Prostate gland (tissue), 2 donors: ENCODE data around the gene ADRA2B. TPM values are rescaled to one million over a fixed set of nuclear protein-coding genes. Genes with fewer than 3 reads are reported as not detected.

Experiments used
- DNase-seq: peaks from one replicate; pipeline ENCODE4 v3.0.0-alpha.2; 2019; ENCODE audit warnings: low spot score
- H3K27ac ChIP-seq, 2 donors: fragments of 200-600 bp; sonication (generic); 2 replicates each; pipeline ENCODE4 v1.5.1; 2017 to 2019
- H3K27me3 ChIP-seq: fragments of 200-600 bp; sonication (generic); replicated peaks from 2 replicates; pipeline ENCODE4 v1.5.1; 2019; ENCODE audit not compliant: insufficient read depth
- H3K36me3 ChIP-seq, 2 donors: fragments of 200-600 bp; sonication (generic); 1 replicate in 1 of 2; 2 replicates in 1 of 2; pipeline versions ENCODE4 v1.5.1 to v1.8.1; 2017 to 2019
- H3K4me1 ChIP-seq: fragments of 200-600 bp; sonication (generic); replicated peaks from 2 replicates; pipeline ENCODE4 v1.5.1; 2019
- H3K4me3 ChIP-seq, 2 donors: fragments of 200-600 bp; sonication (generic); 2 replicates each; pipeline ENCODE4 v1.5.1; 2017 to 2019
- H3K9me3 ChIP-seq: fragments of 200-600 bp; sonication (generic); 2 replicates; pipeline ENCODE4 v1.5.1; 2017
- CTCF ChIP-seq, 4 experiments: fragments of 200-600 bp in 2 of 4; fragments of 450-650 bp in 2 of 4; sonication (generic) in 2 of 4; IDR thresholded peaks; 1 replicate in 3 of 4; 2 replicates in 1 of 4; pipeline ENCODE4 v1.5.1; 2016 to 2019; ENCODE audit warnings: antibody characterized with exemption in 4 of 4, mild to moderate bottlenecking in 2 of 4, moderate library complexity in 2 of 4
- POLR2A ChIP-seq: fragments of 450-650 bp; IDR thresholded peaks from one replicate; pipeline ENCODE4 v1.6.1; 2016; ENCODE audit warnings: antibody characterized with exemption, mild to moderate bottlenecking
- POLR2AphosphoS5 ChIP-seq: sonication (generic); formaldehyde crosslinking; IDR thresholded peaks from one replicate; pipeline ENCODE4 v1.6.1; 2017; ENCODE audit warnings: antibody characterized with exemption
- WGBS: methylation state at CpG from one replicate; pipeline ENCODE4 v1.1.5; 2018; 5-methylcytosine and 5-hydroxymethylcytosine counted together
- intact Hi-C: fragments of 100-400 bp; cut with DNase I; formaldehyde crosslinking; loops from one replicate; pipeline ENCODE4 v1.14.2; 2022
- total RNA-seq, 2 donors: library from RNA; depleted of rRNA; stranded (reverse); fragments of >200 nt; gene quantifications; one replicate each; pipeline ENCODE4 v1.1.0, GENCODE V29; 2016

Gene ADRA2B
- total RNA-seq, 2 donors from 2014 or later, result 0.23 to 5.0 TPM

GRCh38 chr2:96135621-96136020, 19.2 kb upstream of the ADRA2B start:
- Histone ChIP-seq H3K4me3 (no peak overlapping the region), H3K27me3 (no peaks in the 10 kb centered on the region), H3K4me1 (no peaks in the 10 kb centered on the region), H3K9me3 (no peaks in the 10 kb centered on the region), H3K27ac (no peak overlapping the region), H3K36me3 (no peaks in the 10 kb centered on the region)
- TF ChIP-seq CTCF (IDR thresholded peaks at IDR 0.05), result no peak
- WGBS, result 88% methylated on average over 5 of the region's 5 CpGs
- no peak for DNase-seq
- intact Hi-C loops, result loop anchor here (5.0 kb wide), 2 partner anchors 37 to 127 kb away; no protein-coding TSS in a partner anchor

GRCh38 chr2:96135171-96135570, 18.8 kb upstream of the ADRA2B start:
- WGBS, result 84% methylated on average over 8 of the region's 9 CpGs

GRCh38 chr2:96134421-96134820, 18.1 kb upstream of the ADRA2B start:
- no peaks in the 10 kb centered on the region for H3K27me3 ChIP-seq
- 90% methylated on average over 10 of the region's 11 CpGs for WGBS
- intact Hi-C loops, result no loop called here

More at GRCh38 chr2:96135171-96135570, 18.8 kb upstream of the ADRA2B start:
- Histone ChIP-seq H3K27me3 (no peaks in the 10 kb centered on the region), H3K27ac (no peak overlapping the region), H3K9me3 (no peaks in the 10 kb centered on the region), H3K4me1 (no peaks in the 10 kb centered on the region), H3K36me3 (no peaks in the 10 kb centered on the region), H3K4me3 (no peak overlapping the region)
- no peak for DNase-seq
- intact Hi-C loops, result loop anchor here (5.0 kb wide), 2 partner anchors 37 to 127 kb away; no protein-coding TSS in a partner anchor
- no peak for TF ChIP-seq POLR2A
- no peak for TF ChIP-seq CTCF (IDR thresholded peaks at IDR 0.05)
- TF ChIP-seq POLR2AphosphoS5, result no peak

GRCh38 chr2:96131813-96132745, 15.7 kb upstream of the ADRA2B start:
- no peak overlapping the region for H3K4me3 ChIP-seq
- H3K9me3 ChIP-seq, result no peaks in the 10 kb centered on the region
- intact Hi-C loops, result no loop called here
- H3K27ac ChIP-seq, result no peak overlapping the region
- no peaks in the 10 kb centered on the region for H3K36me3 ChIP-seq
- no peak for TF ChIP-seq CTCF (IDR thresholded peaks at IDR 0.05)
- TF ChIP-seq POLR2AphosphoS5, result no peak
- no peak for TF ChIP-seq POLR2A
- no peaks in the 10 kb centered on the region for H3K27me3 ChIP-seq
- DNase-seq, result no peak
- WGBS, result 95% methylated on average over 26 of the region's 26 CpGs
- H3K4me1 ChIP-seq, result no peaks in the 10 kb centered on the region

More at GRCh38 chr2:96134421-96134820, 18.1 kb upstream of the ADRA2B start:
- TF ChIP-seq POLR2A, result no peak
- TF ChIP-seq POLR2AphosphoS5, result no peak
- TF ChIP-seq CTCF (IDR thresholded peaks at IDR 0.05), result no peak
- Histone ChIP-seq H3K9me3 (no peaks in the 10 kb centered on the region), H3K27ac (no peak overlapping the region), H3K4me3 (no peak overlapping the region), H3K4me1 (no peaks in the 10 kb centered on the region), H3K36me3 (no peaks in the 10 kb centered on the region)
- DNase-seq, result no peak
